OCI-LY1 (cell line): ENCODE results near the gene TRMT6.

Source experiments
- H2AFZ ChIP-seq: fragments of 200-600 bp; sonication (generic), shearing (Covaris generic); 2 replicates; pipeline ENCODE4 v1.6.0; 2014; ENCODE audit warnings: antibody characterized with exemption, mild to moderate bottlenecking, low read length
- H3F3A ChIP-seq: fragments of 200-600 bp; sonication (generic), shearing (Covaris generic); 2 replicates; pipeline ENCODE4 v1.6.0; 2014; ENCODE audit warnings: mild to moderate bottlenecking, antibody characterized with exemption, low read length, moderate library complexity; ENCODE audit not compliant: insufficient read depth
- H3K27ac ChIP-seq: fragments of 200-600 bp; sonication (generic); 2 replicates; pipeline ENCODE4 v1.5.1; 2014; ENCODE audit warnings: low read length, mixed run types, mild to moderate bottlenecking, low read depth; ENCODE audit not compliant: poor library complexity, severe bottlenecking
- H3K27me3 ChIP-seq: fragments of 200-600 bp; sonication (generic); 2 replicates; pipeline ENCODE4 v1.6.0; 2014; ENCODE audit warnings: antibody characterized with exemption, mild to moderate bottlenecking, low read length, moderate library complexity; ENCODE audit not compliant: insufficient read depth
- H3K36me3 ChIP-seq: fragments of 200-600 bp; sonication (generic); 2 replicates; pipeline ENCODE4 v1.6.1; 2014; ENCODE audit warnings: mild to moderate bottlenecking, antibody characterized with exemption, low read length, moderate library complexity, mixed read lengths; ENCODE audit not compliant: insufficient read depth
- H3K4me1 ChIP-seq: fragments of 200-600 bp; sonication (generic); 2 replicates; pipeline ENCODE4 v1.5.1; 2014; ENCODE audit warnings: mild to moderate bottlenecking, low read length, moderate library complexity; ENCODE audit not compliant: insufficient read depth, severe bottlenecking
- H3K4me2 ChIP-seq: fragments of 200-600 bp; sonication (generic), shearing (Covaris generic); 2 replicates; pipeline ENCODE4 v1.6.1; 2014; ENCODE audit warnings: low read length
- H3K4me3 ChIP-seq: fragments of 200-600 bp; sonication (generic); 2 replicates; pipeline ENCODE4 v1.5.1; 2014; ENCODE audit warnings: low read length, low read depth, mild to moderate bottlenecking, mixed read lengths; ENCODE audit not compliant: poor library complexity, severe bottlenecking
- H3K79me2 ChIP-seq: fragments of 200-600 bp; shearing (Covaris generic); 2 replicates; pipeline ENCODE4 v1.6.1; 2016; ENCODE audit warnings: mixed run types, low read length, mixed read lengths; ENCODE audit not compliant: insufficient read depth
- H3K9ac ChIP-seq: fragments of 200-600 bp; sonication (generic), shearing (Covaris generic); 2 replicates; pipeline ENCODE4 v1.6.1; 2014; ENCODE audit warnings: mild to moderate bottlenecking, low read length, mixed read lengths
- H3K9me2 ChIP-seq: fragments of 200-600 bp; sonication (generic), shearing (Covaris generic); 2 replicates; pipeline ENCODE4 v1.6.1; 2014; ENCODE audit warnings: low read depth, mild to moderate bottlenecking, low read length, mixed read lengths
- H3K9me3 ChIP-seq: fragments of 200-600 bp; shearing (Covaris generic); 2 replicates; pipeline ENCODE4 v1.6.1; 2014; ENCODE audit warnings: low read length, mixed read lengths
- H4K20me1 ChIP-seq: fragments of 200-600 bp; sonication (generic), shearing (Covaris generic); 2 replicates; pipeline ENCODE4 v1.6.0; 2016; ENCODE audit warnings: mild to moderate bottlenecking, low read length; ENCODE audit not compliant: insufficient read depth
- CTCF ChIP-seq: fragments of 200-600 bp; sonication (generic), shearing (Covaris generic); IDR thresholded peaks from 2 replicates; pipeline ENCODE4 v1.5.1; 2017; ENCODE audit warnings: mild to moderate bottlenecking, antibody characterized with exemption, low read length, moderate library complexity, mixed read lengths
- EZH2 ChIP-seq: fragments of 200-600 bp; sonication (generic), shearing (Covaris generic); IDR thresholded peaks from 2 replicates; pipeline ENCODE4 v1.8.0; 2017; ENCODE audit warnings: borderline replicate concordance, mixed run types, mild to moderate bottlenecking, antibody characterized with exemption, low read length, moderate library complexity, mixed read lengths

TRMT6 gene

GRCh38 chr20:5920581-5920980 is 29.8 kb downstream of the TRMT6 start:
- no peak overlapping the region for H2AFZ ChIP-seq
- H3K79me2 ChIP-seq, result no peaks in the 10 kb centered on the region
- no peaks in the 10 kb centered on the region for H3K9me2 ChIP-seq
- no peaks in the 10 kb centered on the region for H3F3A ChIP-seq
- no peaks in the 10 kb centered on the region for H3K9me3 ChIP-seq
- no peaks in the 10 kb centered on the region for H3K36me3 ChIP-seq
- TF ChIP-seq CTCF, result no peak
- no peak for TF ChIP-seq EZH2
- no peak overlapping the region for H3K9ac ChIP-seq
- no peaks in the 10 kb centered on the region; the same call in none of the 2 replicates for H3K27me3 ChIP-seq
- no peaks in the 10 kb centered on the region for H4K20me1 ChIP-seq
- peaks cover 14% of the 10 kb centered on the region for H3K4me1 ChIP-seq
- no peak overlapping the region for H3K4me3 ChIP-seq
- H3K4me2 ChIP-seq, result no peak overlapping the region
- H3K27ac ChIP-seq, result no peak overlapping the region

GRCh38 chr20:5919626-5920544 is 30.4 kb downstream of the TRMT6 start:
- peaks cover 14% of the 10 kb centered on the region for H3K4me1 ChIP-seq
- no peaks in the 10 kb centered on the region; the same call in none of the 2 replicates for H3K27me3 ChIP-seq
- no peaks in the 10 kb centered on the region for H3K9me3 ChIP-seq
- no peak overlapping the region for H3K9ac ChIP-seq
- H3K9me2 ChIP-seq, result no peaks in the 10 kb centered on the region
- no peaks in the 10 kb centered on the region for H4K20me1 ChIP-seq
- H3K36me3 ChIP-seq, result no peaks in the 10 kb centered on the region
- no peaks in the 10 kb centered on the region for H3K79me2 ChIP-seq
- no peak overlapping the region for H3K27ac ChIP-seq
- H3K4me2 ChIP-seq, result no peak overlapping the region
- H3F3A ChIP-seq, result no peaks in the 10 kb centered on the region
- H3K4me3 ChIP-seq, result no peak overlapping the region
- TF ChIP-seq EZH2 (no peak), CTCF (no peak)
- no peak overlapping the region for H2AFZ ChIP-seq

- peaks cover 14% of the 10 kb centered on the region for H3K4me1 ChIP-seq
- no peaks in the 10 kb centered on the region for H3K9me3 ChIP-seq
- no peak overlapping the region for H3K27ac ChIP-seq
- no peak for TF ChIP-seq CTCF
- no peak overlapping the region for H2AFZ ChIP-seq
- no peaks in the 10 kb centered on the region for H3K9me2 ChIP-seq
- no peaks in the 10 kb centered on the region for H3F3A ChIP-seq
- H4K20me1 ChIP-seq, result no peaks in the 10 kb centered on the region
- no peak overlapping the region for H3K9ac ChIP-seq
- no peak overlapping the region; the same call in 1 of the 2 replicates for H3K4me2 ChIP-seq
- H3K79me2 ChIP-seq, result no peaks in the 10 kb centered on the region
- no peak overlapping the region for H3K4me3 ChIP-seq
- no peaks in the 10 kb centered on the region for H3K36me3 ChIP-seq
- H3K27me3 ChIP-seq, result no peaks in the 10 kb centered on the region; the same call in none of the 2 replicates
Observed at GRCh38 chr20:5918856-5919625, 31.3 kb downstream of the TRMT6 start.
